Neural cell (in vitro differentiated cells): Measurements from ENCODE around the gene KRTAP20-3. TPM values are rescaled to one million over a fixed set of nuclear protein-coding genes. Genes with fewer than 3 reads are reported as not detected.

ENCODE experiments used
- H2AFZ ChIP-seq: fragments of 200-600, 300-800 bp; sonication (generic), shearing (Covaris generic); 2 replicates; pipeline ENCODE4 v1.6.0; 2014; ENCODE audit warnings: low read depth, mild to moderate bottlenecking, antibody characterized with exemption, low read length, moderate library complexity
- H3F3A ChIP-seq: fragments of 200-600 bp; shearing (Covaris generic); 2 replicates; pipeline ENCODE4 v1.6.1; 2016; ENCODE audit warnings: mild to moderate bottlenecking, moderate library complexity, mixed read lengths, antibody characterized with exemption, low read length; ENCODE audit not compliant: insufficient read depth, poor library complexity, severe bottlenecking
- H3K27ac ChIP-seq: fragments of 200-600, 300-800 bp; sonication (generic), shearing (Covaris generic); 2 replicates; pipeline ENCODE4 v1.5.1; 2014; ENCODE audit warnings: mild to moderate bottlenecking, low read length, moderate library complexity
- H3K27me3 ChIP-seq: fragments of 300-800, 200-600 bp; sonication (generic), shearing (Covaris generic); 2 replicates; pipeline ENCODE4 v1.6.0; 2014; ENCODE audit warnings: mild to moderate bottlenecking, low read depth, low read length, moderate library complexity; ENCODE audit not compliant: insufficient read depth
- H3K36me3 ChIP-seq: fragments of 300-800, 200-600 bp; sonication (generic), shearing (Covaris generic); 2 replicates; pipeline ENCODE4 v1.5.1; 2014; ENCODE audit warnings: mild to moderate bottlenecking, antibody characterized with exemption, low read length, moderate library complexity; ENCODE audit not compliant: insufficient read depth
- H3K4me2 ChIP-seq: fragments of 300-800, 200-600 bp; sonication (generic), shearing (Covaris generic); 2 replicates; pipeline ENCODE4 v1.6.0; 2014; ENCODE audit warnings: mild to moderate bottlenecking, low read length
- H3K4me3 ChIP-seq: fragments of 300-800, 200-600 bp; sonication (generic), shearing (Covaris generic); 2 replicates; pipeline ENCODE4 v1.5.1; 2014; ENCODE audit warnings: mild to moderate bottlenecking, low read length, moderate library complexity
- H3K79me2 ChIP-seq: fragments of 200-600 bp; shearing (Covaris generic); replicated peaks from 2 replicates; pipeline ENCODE4 v1.6.0; 2014; ENCODE audit warnings: mild to moderate bottlenecking, low read length, moderate library complexity; ENCODE audit not compliant: insufficient read depth
- H3K9ac ChIP-seq: fragments of 300-800, 200-600 bp; sonication (generic), shearing (Covaris generic); 2 replicates; pipeline ENCODE4 v1.6.1; 2016; ENCODE audit warnings: mild to moderate bottlenecking, low read length, mixed read lengths
- H3K9me2 ChIP-seq: fragments of 200-600 bp; shearing (Covaris generic); 2 replicates; pipeline ENCODE4 v1.6.1; 2016; ENCODE audit warnings: mild to moderate bottlenecking, low read length, mixed read lengths; ENCODE audit not compliant: insufficient read depth
- H3K9me3 ChIP-seq: fragments of 200-600, 300-800 bp; sonication (generic), shearing (Covaris generic); 2 replicates; pipeline ENCODE4 v1.6.1; 2016; ENCODE audit warnings: mild to moderate bottlenecking, mixed run types, low read length, moderate library complexity, mixed read lengths
- H4K20me1 ChIP-seq: fragments of 200-600 bp; shearing (Covaris generic); 2 replicates; pipeline ENCODE4 v1.6.1; 2016; ENCODE audit warnings: mild to moderate bottlenecking, mixed run types; ENCODE audit not compliant: insufficient read depth
- EP300 ChIP-seq: fragments of 450-650 bp; conservative IDR thresholded peaks from 2 replicates; pipeline ENCODE4 v1.6.1; 2014; ENCODE audit warnings: antibody characterized with exemption, mild to moderate bottlenecking, moderate library complexity; ENCODE audit not compliant: poor library complexity, severe bottlenecking
- EZH2 ChIP-seq: fragments of 200-600, 300-800 bp; shearing (Covaris generic), sonication (generic); IDR thresholded peaks from 2 replicates; pipeline ENCODE4 v1.6.1; 2014; ENCODE audit warnings: antibody characterized with exemption, low read length, borderline replicate concordance, mild to moderate bottlenecking; ENCODE audit not compliant: insufficient read depth, poor library complexity, severe bottlenecking
- MXI1 ChIP-seq: fragments of 450-650 bp; conservative IDR thresholded peaks from 2 replicates; pipeline ENCODE4 v1.6.1; 2014; ENCODE audit warnings: antibody characterized with exemption, mild to moderate bottlenecking; ENCODE audit not compliant: poor library complexity, severe bottlenecking
- POLR2AphosphoS5 ChIP-seq: IDR thresholded peaks from 2 replicates; pipeline ENCODE4 v1.6.1; 2012
- RAD21 ChIP-seq: fragments of 450-650 bp; conservative IDR thresholded peaks from 2 replicates; pipeline ENCODE4 v1.6.1; 2014; ENCODE audit warnings: antibody characterized with exemption, mild to moderate bottlenecking, moderate library complexity
- REST ChIP-seq: IDR thresholded peaks from 2 replicates; pipeline ENCODE4 v1.6.1; 2012; ENCODE audit warnings: borderline replicate concordance
- SMC3 ChIP-seq: fragments of 450-650 bp; conservative IDR thresholded peaks from 2 replicates; pipeline ENCODE4 v1.6.1; 2014; ENCODE audit warnings: antibody characterized with exemption, mild to moderate bottlenecking, moderate library complexity; ENCODE audit not compliant: poor library complexity
- TAF1 ChIP-seq: IDR thresholded peaks from 2 replicates; pipeline ENCODE4 v1.6.1; 2012; ENCODE audit warnings: low read depth
- polyA plus RNA-seq: library from polyadenylated mRNA; depleted of rRNA; stranded (reverse); fragments of >200 nt; gene quantifications from 2 replicates; pipeline ENCODE4 v1.2.3, GENCODE V29; 2014
- TF ChIP-seq, protein P1 (sequence below): fragments of 450-650 bp; IDR thresholded peaks from 2 replicates; pipeline ENCODE4 v1.5.1; 2014; ENCODE audit warnings: antibody characterized with exemption, mild to moderate bottlenecking, moderate library complexity; ENCODE audit not compliant: poor library complexity, severe bottlenecking

Gene KRTAP20-3
- polyA plus RNA-seq, 1 donor from 2014 or later: not detected

DNA sequence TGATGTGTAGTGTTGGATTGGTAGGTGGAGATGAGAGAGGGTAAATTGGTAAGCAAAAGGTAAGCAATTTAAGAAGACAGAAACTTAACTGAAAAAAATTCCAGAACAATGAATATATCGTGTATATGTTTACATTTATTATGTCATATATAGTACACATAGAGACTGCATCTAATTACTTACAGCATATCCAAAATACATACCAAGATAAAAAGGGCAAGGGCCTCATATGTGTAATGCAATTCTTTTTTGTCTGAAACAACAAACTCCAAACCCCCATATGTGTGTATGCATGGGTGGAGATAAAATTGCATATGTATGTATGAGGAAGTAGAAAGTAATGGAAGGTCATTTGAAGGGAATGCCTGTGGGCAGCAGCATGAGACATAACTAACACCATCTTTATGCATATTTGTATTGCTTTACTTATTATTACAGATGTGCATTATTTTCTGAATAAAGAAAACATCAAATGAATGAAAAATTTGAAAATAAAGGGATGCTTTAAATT, 4.3 kb downstream of the KRTAP20-3 start:
- H3K79me2 ChIP-seq: no peaks in the 10 kb centered on the region
- no peaks in the 10 kb centered on the region for H4K20me1 ChIP-seq
- H3K36me3 ChIP-seq: no peaks in the 10 kb centered on the region
- no peaks in the 10 kb centered on the region for H3K27me3 ChIP-seq
- H3K27ac ChIP-seq: no peak overlapping the region
- TF ChIP-seq REST: no peak
- TF ChIP-seq TAF1: no peak
- TF ChIP-seq POLR2AphosphoS5: no peak
- TF ChIP-seq EZH2: no peak
- TF ChIP-seq, protein P1, sequence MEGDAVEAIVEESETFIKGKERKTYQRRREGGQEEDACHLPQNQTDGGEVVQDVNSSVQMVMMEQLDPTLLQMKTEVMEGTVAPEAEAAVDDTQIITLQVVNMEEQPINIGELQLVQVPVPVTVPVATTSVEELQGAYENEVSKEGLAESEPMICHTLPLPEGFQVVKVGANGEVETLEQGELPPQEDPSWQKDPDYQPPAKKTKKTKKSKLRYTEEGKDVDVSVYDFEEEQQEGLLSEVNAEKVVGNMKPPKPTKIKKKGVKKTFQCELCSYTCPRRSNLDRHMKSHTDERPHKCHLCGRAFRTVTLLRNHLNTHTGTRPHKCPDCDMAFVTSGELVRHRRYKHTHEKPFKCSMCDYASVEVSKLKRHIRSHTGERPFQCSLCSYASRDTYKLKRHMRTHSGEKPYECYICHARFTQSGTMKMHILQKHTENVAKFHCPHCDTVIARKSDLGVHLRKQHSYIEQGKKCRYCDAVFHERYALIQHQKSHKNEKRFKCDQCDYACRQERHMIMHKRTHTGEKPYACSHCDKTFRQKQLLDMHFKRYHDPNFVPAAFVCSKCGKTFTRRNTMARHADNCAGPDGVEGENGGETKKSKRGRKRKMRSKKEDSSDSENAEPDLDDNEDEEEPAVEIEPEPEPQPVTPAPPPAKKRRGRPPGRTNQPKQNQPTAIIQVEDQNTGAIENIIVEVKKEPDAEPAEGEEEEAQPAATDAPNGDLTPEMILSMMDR: no peak
- TF ChIP-seq RAD21: no peak
- TF ChIP-seq MXI1: no peak
- TF ChIP-seq EP300: no peak
- no peak for TF ChIP-seq SMC3
- H3K9me2 ChIP-seq: no peaks in the 10 kb centered on the region
- H3K4me3 ChIP-seq: no peak overlapping the region
- no peak overlapping the region for H3K4me2 ChIP-seq
- no peaks in the 10 kb centered on the region for H3K9me3 ChIP-seq
- no peak overlapping the region for H3K9ac ChIP-seq
- no peak overlapping the region for H2AFZ ChIP-seq
- no peaks in the 10 kb centered on the region for H3F3A ChIP-seq

DNA sequence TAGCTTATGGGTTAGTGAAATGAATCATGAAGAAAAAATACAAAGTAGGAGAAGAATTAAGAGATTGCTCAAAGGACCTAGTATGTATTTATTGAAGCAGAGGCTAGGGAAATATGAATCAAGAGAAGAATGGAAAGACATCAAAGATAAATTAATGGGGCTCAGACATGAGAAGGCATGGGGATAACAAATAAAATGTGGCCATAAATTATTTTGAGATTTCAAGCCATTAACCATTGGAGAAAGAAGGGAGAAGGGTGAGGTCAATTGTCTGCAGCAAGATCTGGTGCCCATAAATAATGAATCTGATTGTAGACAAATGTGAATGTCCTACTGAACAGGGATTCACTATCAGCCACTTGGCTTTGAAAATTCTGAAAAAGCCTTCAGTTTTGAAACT, 10.2 kb downstream of the KRTAP20-3 start:
- no peaks in the 10 kb centered on the region for H3K9me3 ChIP-seq
- no peaks in the 10 kb centered on the region for H3F3A ChIP-seq
- no peaks in the 10 kb centered on the region for H4K20me1 ChIP-seq
- H3K36me3 ChIP-seq: no peaks in the 10 kb centered on the region
- H3K4me3 ChIP-seq: no peak overlapping the region
- H3K27ac ChIP-seq: no peak overlapping the region
- H3K9ac ChIP-seq: no peak overlapping the region
- H2AFZ ChIP-seq: no peak overlapping the region
- H3K4me2 ChIP-seq: no peak overlapping the region
- no peaks in the 10 kb centered on the region for H3K27me3 ChIP-seq
- no peaks in the 10 kb centered on the region for H3K9me2 ChIP-seq
- TF ChIP-seq RAD21: no peak
- TF ChIP-seq POLR2AphosphoS5: no peak
- no peaks in the 10 kb centered on the region for H3K79me2 ChIP-seq

GRCh38 chr21:30668776-30669175, 26.1 kb downstream of the KRTAP20-3 start:
- Histone ChIP-seq H3K9me2 (no peaks in the 10 kb centered on the region), H3K79me2 (no peaks in the 10 kb centered on the region), H3K9ac (no peak overlapping the region), H3K36me3 (no peaks in the 10 kb centered on the region), H3K27ac (no peak overlapping the region), H3F3A (no peaks in the 10 kb centered on the region), H3K27me3 (no peaks in the 10 kb centered on the region), H4K20me1 (no peaks in the 10 kb centered on the region), H2AFZ (no peak overlapping the region), H3K4me2 (no peak overlapping the region), H3K4me3 (no peak overlapping the region), H3K9me3 (no peaks in the 10 kb centered on the region)
- TF ChIP-seq REST (no peak), EZH2 (no peak), EP300 (no peak), RAD21 (no peak), TAF1 (no peak), MXI1 (no peak), SMC3 (no peak), POLR2AphosphoS5 (no peak)
- TF ChIP-seq, protein P1: no peak
